Small intestine (tissue), 7 donors: ENCODE data around the gene PRKAG2. TPM values are rescaled to one million over a fixed set of nuclear protein-coding genes. Genes with fewer than 3 reads are reported as not detected.

ENCODE experiments used
- DNase-seq, 2 donors: peaks; one replicate each; pipeline versions ENCODE4 v3.0.0 to v3.0.0-alpha.2; 2013
- FAIRE-seq: peaks from 2 replicates; lab custom pipeline; 2012; peaks lifted over from hg19 to GRCh38; lab: Jason Lieb, UNC
- H3K27ac ChIP-seq, 3 donors: one replicate each; pipeline ENCODE4 v1.5.1; 2013; ENCODE audit warnings: low read length in 2 of 3, mild to moderate bottlenecking in 2 of 3, control low read depth in 1 of 3, inconsistent platforms in 1 of 3, low read depth in 1 of 3, moderate library complexity in 1 of 3
- H3K27me3 ChIP-seq, 3 donors: one replicate each; pipeline ENCODE4 v1.6.1; 2013; ENCODE audit warnings: low read length in 3 of 3, inconsistent platforms in 1 of 3; ENCODE audit not compliant: control insufficient read depth in 3 of 3, insufficient read depth in 3 of 3
- H3K36me3 ChIP-seq, 3 donors: one replicate each; pipeline ENCODE4 v1.6.1; 2013; ENCODE audit warnings: low read length in 3 of 3, inconsistent platforms in 1 of 3, low read depth in 1 of 3, mild to moderate bottlenecking in 1 of 3, moderate library complexity in 1 of 3; ENCODE audit not compliant: control insufficient read depth in 3 of 3, insufficient read depth in 2 of 3
- H3K4me1 ChIP-seq, 3 donors: one replicate each; pipeline ENCODE4 v1.6.1; 2013; ENCODE audit warnings: low read length in 2 of 3, inconsistent platforms in 1 of 3, low read depth in 1 of 3, mild to moderate bottlenecking in 1 of 3, moderate library complexity in 1 of 3; ENCODE audit not compliant: control insufficient read depth in 3 of 3, insufficient read depth in 2 of 3
- H3K4me3 ChIP-seq, 3 donors: one replicate each; pipeline ENCODE4 v1.5.1; 2013; ENCODE audit warnings: low read length in 3 of 3, control low read depth in 1 of 3, inconsistent platforms in 1 of 3, low read depth in 1 of 3, mild to moderate bottlenecking in 1 of 3, moderate library complexity in 1 of 3
- H3K9me3 ChIP-seq, 2 donors: one replicate each; pipeline ENCODE4 v1.6.1; 2013; ENCODE audit warnings: low read depth in 1 of 2, low read length in 1 of 2; ENCODE audit not compliant: control insufficient read depth in 2 of 2, insufficient read depth in 1 of 2
- WGBS, 3 donors: extraction: QIAGEN DNeasy Blood & Tissue Kit; methylation state at CpG; one replicate each; pipeline ENCODE4 v1.1.7; 2013; 5-methylcytosine and 5-hydroxymethylcytosine counted together
- polyA plus RNA-seq, 4 donors: library from polyadenylated mRNA; stranded (reverse) in 3 of 4; unstranded in 1 of 4; fragments of 200-250 nt in 3 of 4; fragments of 120-200 nt in 1 of 4; gene quantifications; one replicate each; pipeline versions ENCODE4 v1.2.1 to v1.2.3, GENCODE V29; 2013
- donor health status: healthy with polysubstance abuse.
- donor health status: control.
- donor health status: control.
- donor health status: Bipolar disorder and iron deficiency.
- donor health status: healthy.

The PRKAG2 gene
- polyA plus RNA-seq, 4 donors = 26.3 to 57.9 (median 49.4) TPM

DNA sequence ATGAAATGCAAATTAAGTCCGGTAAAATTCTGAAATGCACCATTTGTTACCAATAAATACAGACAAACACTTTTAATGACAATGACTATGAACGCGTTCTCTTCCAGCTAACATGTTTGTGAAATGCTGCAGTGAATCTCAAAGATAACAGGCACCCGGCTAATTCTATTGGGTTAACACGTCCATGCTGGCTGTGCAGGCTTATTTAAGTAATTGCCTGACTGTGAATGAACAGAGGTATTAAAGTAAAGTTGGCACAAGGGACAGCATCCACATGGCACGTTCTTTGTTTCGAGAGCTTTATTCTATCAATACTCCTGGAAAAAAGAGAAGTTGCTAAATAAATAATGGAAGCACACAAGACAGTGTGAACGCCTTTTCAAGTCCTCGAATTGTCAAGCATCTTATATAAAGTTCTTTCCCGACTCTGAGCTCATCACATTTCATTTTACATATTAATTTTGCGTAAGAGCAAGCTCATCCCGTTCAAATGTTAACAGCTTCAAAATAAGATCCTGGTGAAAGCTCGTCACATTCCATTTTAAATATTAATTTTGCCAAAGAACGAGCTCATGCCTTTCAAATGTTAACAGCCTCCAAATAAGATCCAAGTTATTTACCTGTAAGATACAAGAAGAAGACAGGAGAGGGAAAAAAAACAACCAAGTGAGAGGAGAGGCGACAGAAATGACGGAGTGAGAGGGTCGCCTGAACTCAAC is 245.9 kb downstream of the PRKAG2 start:
- Histone ChIP-seq H3K4me3 (peak overlapping the region; percentile 51 to 97 (median 54)), H3K27ac (peak overlapping the region; percentile 68 to 97 (median 87)), H3K27me3 (no peaks in the 10 kb centered on the region), H3K36me3 (peaks cover 0 to 21% (median 0%) of the 10 kb centered on the region in 3 donors), H3K9me3 (peaks cover 0 to 3% of the 10 kb centered on the region in 2 donors), H3K4me1 (peaks cover 0 to 18% (median 0%) of the 10 kb centered on the region in 3 donors)
- 25 to 33% (median 33%) methylated on average over 17 of the region's 17 CpGs for WGBS, 3 donors
- FAIRE-seq = no peak
- no peak for DNase-seq

DNA sequence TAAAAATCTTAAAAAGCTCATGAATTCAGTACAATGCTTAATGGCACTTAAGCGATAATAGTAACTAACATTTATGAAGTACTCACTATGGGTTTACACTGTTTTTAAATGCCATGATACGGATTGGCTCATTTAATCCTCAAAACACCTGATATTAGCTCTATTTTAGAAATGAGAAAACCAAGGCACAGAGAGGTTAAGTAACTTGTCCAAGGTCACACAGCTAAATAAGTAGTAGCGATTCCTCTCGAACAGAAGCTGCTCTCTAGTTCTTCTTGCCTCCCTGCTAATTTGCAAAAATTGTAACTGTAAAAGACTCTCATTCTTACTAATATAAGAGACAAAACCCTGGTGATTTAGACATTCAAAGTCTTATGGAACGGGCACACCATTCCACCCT is 246.6 kb downstream of the PRKAG2 start:
- H3K9me3 ChIP-seq = peaks cover 0 to 3% of the 10 kb centered on the region in 2 donors
- WGBS, 3 donors = 88 to 93% (median 91%) methylated on average over 5 of the region's 5 CpGs
- peaks cover 0 to 18% (median 0%) of the 10 kb centered on the region in 3 donors for H3K4me1 ChIP-seq
- H3K27ac ChIP-seq = no peak overlapping the region
- peaks cover 0 to 27% (median 0%) of the 10 kb centered on the region in 3 donors for H3K36me3 ChIP-seq
- peak overlapping the region in 1 of 3 donors; percentile 97 for H3K4me3 ChIP-seq
- FAIRE-seq (no peak), DNase-seq (no peak)
- no peaks in the 10 kb centered on the region for H3K27me3 ChIP-seq

DNA sequence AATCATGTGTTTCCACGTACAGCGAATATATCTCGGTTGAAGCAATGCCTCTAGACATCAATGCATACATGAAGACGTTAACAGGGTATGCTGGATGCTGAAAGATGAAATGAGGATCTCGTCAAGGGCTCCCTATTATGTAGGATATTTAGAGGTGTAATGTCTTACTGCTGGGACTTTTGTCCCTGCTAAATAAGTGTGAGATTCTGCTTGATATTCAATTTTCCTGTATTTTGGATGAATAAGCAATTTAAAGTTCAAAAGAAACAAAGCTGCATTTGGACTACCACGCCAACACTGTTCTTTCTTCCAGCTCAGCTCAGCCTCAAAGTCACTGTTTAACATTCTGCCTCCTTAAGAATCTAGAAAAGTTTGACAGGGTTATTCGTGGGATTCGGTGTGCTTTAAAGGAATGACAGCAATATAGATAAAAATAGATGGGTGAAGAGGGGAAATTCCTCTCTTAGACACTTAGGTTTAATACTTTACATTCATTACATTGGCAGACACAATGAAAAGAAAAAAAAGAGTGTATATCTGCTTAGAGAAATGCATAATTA is 247.1 kb downstream of the PRKAG2 start:
- DNase-seq (no peak), FAIRE-seq (no peak)
- Histone ChIP-seq H3K27me3 (no peaks in the 10 kb centered on the region), H3K9me3 (peaks cover 0 to 1% of the 10 kb centered on the region in 2 donors), H3K27ac (no peak overlapping the region), H3K4me1 (peaks cover 0 to 18% (median 0%) of the 10 kb centered on the region in 3 donors), H3K4me3 (no peak overlapping the region), H3K36me3 (peaks cover 0 to 31% (median 2%) of the 10 kb centered on the region in 3 donors)
- WGBS, 3 donors = 90 to 94% (median 91%) methylated on average over 8 of the region's 8 CpGs

DNA sequence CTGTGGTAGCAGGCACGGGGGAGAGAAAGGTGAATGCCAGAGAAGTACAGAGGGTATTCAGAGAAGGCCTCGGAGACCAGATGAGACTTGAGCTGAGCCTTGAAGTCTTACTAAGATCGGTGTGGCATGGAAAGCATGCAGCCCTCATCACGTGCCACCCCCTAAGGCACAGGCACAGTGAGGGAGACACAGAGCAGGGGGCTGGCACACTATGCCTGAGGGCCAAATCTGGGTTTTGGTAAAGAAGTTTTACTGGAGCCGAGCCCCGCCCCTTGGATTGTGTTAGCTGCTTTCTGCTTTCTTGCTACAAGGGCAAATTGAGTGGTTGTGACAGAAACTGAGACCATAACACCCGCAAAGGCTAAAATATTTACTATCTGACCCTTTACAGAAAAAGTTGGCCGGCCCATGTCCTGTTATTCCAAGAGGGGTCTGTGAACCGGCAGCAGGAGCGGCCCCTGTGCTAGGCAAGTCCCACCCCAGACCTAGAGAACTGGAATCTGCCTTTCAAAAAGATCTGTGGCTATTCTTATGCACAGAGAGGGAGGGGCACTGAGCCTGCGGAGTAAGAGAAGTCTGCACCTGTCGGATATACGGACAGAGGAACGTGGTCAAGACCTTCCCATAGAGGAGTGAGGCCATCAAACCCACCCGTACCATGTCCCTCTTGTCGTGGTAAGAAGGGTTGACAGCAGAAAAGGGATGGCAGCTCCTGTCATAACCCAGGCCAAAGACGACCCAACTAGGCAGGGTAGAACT is 247.9 kb downstream of the PRKAG2 start:
- peaks cover 0 to 18% (median 1%) of the 10 kb centered on the region in 3 donors for H3K4me1 ChIP-seq
- WGBS, 3 donors = 91 to 95% (median 93%) methylated on average over 17 of the region's 17 CpGs
- H3K9me3 ChIP-seq = no peaks in the 10 kb centered on the region
- no peak overlapping the region for H3K27ac ChIP-seq
- no peaks in the 10 kb centered on the region for H3K27me3 ChIP-seq
- FAIRE-seq (no peak), DNase-seq (no peak)
- H3K36me3 ChIP-seq = peaks cover 0 to 37% (median 2%) of the 10 kb centered on the region in 3 donors
- H3K4me3 ChIP-seq = no peak overlapping the region

DNA sequence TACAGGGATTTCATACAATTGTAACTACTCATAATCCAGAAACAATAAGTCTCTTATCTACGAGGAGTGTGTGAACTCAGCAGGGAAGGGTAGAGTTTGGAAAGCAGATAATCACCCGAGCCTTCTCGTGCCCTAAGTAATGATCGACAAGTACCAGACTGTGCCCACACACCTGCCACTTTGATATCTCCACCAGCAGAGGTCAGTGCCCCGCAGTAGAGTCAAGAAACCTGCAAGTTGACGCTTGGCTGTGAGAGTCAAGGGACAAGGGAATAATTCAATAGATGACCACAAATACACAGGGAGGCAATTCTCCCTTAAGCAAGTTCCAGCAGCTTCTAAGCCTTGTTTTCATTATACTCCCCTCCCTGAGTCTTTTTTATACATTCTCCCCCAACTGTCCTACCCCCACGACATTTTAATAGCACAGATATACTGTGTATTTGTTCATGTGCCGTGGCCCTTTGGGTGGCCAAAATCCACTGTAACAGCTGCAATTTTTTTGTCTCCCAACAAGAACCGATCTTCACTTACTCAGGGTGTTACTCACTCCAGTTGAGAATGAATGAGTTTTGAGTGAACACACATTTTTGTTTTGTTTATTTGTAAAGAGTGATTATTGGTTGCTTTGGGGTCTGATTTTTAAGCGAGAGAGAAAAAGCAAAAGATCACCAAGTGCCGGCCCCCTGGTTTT is 250.3 kb downstream of the PRKAG2 start:
- WGBS, 3 donors = 42 to 68% (median 44%) methylated on average over 11 of the region's 11 CpGs
- FAIRE-seq (no peak), DNase-seq (peak; percentile 60 to 83)
- no peaks in the 10 kb centered on the region for H3K27me3 ChIP-seq
- H3K36me3 ChIP-seq = peaks cover 0 to 40% (median 2%) of the 10 kb centered on the region in 3 donors
- H3K27ac ChIP-seq = peak overlapping the region in 1 of 3 donors; percentile 9
- H3K4me3 ChIP-seq = no peak overlapping the region
- H3K9me3 ChIP-seq = no peaks in the 10 kb centered on the region
- peaks cover 0 to 21% (median 3%) of the 10 kb centered on the region in 3 donors for H3K4me1 ChIP-seq

DNA sequence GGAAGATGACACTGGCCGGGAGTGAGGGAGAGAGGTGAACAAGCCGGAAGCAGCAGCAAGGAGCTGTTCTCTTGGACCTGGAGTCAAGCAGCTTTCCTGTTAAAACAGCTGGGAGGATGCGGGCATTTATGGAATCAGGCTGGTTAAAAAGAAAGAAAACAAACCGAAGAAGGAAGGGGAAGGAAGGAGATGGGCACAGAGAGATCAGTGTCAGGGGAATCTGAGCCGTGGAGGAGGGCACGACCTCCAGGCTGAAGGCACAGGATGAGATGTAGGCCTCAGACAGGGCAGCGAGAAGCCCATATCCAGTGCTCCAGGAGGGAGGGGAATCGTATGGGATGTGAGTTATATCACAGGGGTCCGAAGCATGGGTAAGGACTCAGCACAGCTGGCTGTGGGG is 251.3 kb downstream of the PRKAG2 start:
- 82 to 90% (median 85%) methylated on average over 9 of the region's 9 CpGs for WGBS, 3 donors
- Histone ChIP-seq H3K36me3 (peaks cover 0 to 46% (median 2%) of the 10 kb centered on the region in 3 donors), H3K27me3 (no peaks in the 10 kb centered on the region), H3K27ac (no peak overlapping the region), H3K4me3 (no peak overlapping the region), H3K9me3 (no peaks in the 10 kb centered on the region), H3K4me1 (peaks cover 0 to 13% (median 3%) of the 10 kb centered on the region in 3 donors)
- DNase-seq (no peak), FAIRE-seq (no peak)

DNA sequence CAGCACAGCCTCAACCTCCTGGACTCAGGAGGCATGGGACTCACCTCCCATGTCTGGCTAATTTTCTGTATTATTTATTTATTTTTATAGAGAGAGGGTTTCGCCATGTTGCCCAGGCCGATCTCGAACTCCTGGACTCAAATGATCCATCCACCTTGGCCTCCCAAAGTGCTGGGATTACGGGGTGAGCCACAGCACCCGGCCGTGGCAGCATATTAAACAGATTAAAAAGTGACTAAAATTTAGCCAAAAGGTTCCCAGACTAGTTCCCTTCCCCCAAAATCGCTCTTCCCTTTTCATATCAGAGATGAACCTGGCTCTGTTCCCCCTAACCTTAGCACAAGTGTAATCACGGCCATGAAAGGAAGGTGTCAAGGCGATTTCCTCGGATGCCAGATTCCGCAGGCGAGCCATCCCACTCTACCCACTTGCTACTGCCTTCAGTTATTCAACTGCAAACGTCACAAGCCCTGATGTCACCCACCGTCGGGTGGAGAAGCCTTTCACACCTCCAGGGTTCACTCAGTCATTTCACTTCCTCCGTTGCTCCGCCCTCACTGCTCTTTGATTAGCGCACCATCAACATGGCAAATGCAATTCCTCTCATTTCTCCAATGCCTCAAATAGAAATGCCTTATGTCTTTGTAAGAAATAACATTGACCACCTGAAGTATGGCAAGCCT is 252.5 kb downstream of the PRKAG2 start:
- WGBS, 3 donors = 84 to 88% (median 87%) methylated on average over 18 of the region's 18 CpGs
- H3K9me3 ChIP-seq = no peaks in the 10 kb centered on the region
- no peaks in the 10 kb centered on the region for H3K27me3 ChIP-seq
- peaks cover 0 to 52% (median 2%) of the 10 kb centered on the region in 3 donors for H3K36me3 ChIP-seq
- FAIRE-seq (no peak), DNase-seq (peak in 1 of 2 donors; percentile 28)
- H3K4me1 ChIP-seq = peaks cover 0 to 11% (median 3%) of the 10 kb centered on the region in 3 donors
- no peak overlapping the region for H3K4me3 ChIP-seq
- no peak overlapping the region for H3K27ac ChIP-seq
